K562 (cell line): ENCODE measurements around the gene PTPN18. TPM values are rescaled to one million over a fixed set of nuclear protein-coding genes. Genes with fewer than 3 reads are reported as not detected.

Experiments
- CREB5 ChIP-seq: fragments of 250-450 bp; sonication (Bioruptor Pico); IDR thresholded peaks from 2 replicates; pipeline ENCODE4 v1.5.0; 2020; ENCODE audit warnings: mild to moderate bottlenecking
- GABPA ChIP-seq: fragments of 200-800 bp; sonication (Bioruptor generic); conservative IDR thresholded peaks from 2 replicates; pipeline ENCODE4 v1.6.1; 2016; ENCODE audit warnings: low read depth, missing genetic modification characterization, missing compliant biosample characterization
- KLF1 ChIP-seq: fragments of 450-650 bp; IDR thresholded peaks from 2 replicates; pipeline ENCODE4 v1.6.1; 2016; ENCODE audit warnings: missing genetic modification characterization, missing compliant biosample characterization
- KLF10 ChIP-seq: fragments of 250-450 bp; sonication (Bioruptor Pico); IDR thresholded peaks from 2 replicates; pipeline ENCODE4 v1.6.1; 2021; ENCODE audit warnings: matching md5 sums
- MBD1 ChIP-seq: fragments of 250-450 bp; sonication (Bioruptor Pico); IDR thresholded peaks from 2 replicates; pipeline ENCODE4 v1.8.0; 2022; ENCODE audit warnings: inconsistent platforms
- MTA1 ChIP-seq: fragments of 450-650 bp; IDR thresholded peaks from 2 replicates; pipeline ENCODE4 v1.6.1; 2017; ENCODE audit warnings: borderline replicate concordance
- NCOA6 ChIP-seq: fragments of 450-650 bp; IDR thresholded peaks from 2 replicates; pipeline ENCODE4 v1.6.1; 2017; ENCODE audit warnings: mild to moderate bottlenecking
- POLR2A ChIP-seq: fragments of 450-650 bp; conservative IDR thresholded peaks from 2 replicates; pipeline ENCODE4 v1.6.1; 2016
- SAP30 ChIP-seq: fragments of 200-600 bp; sonication (generic); IDR thresholded peaks from 2 replicates; pipeline ENCODE4 v1.6.1; 2012; ENCODE audit warnings: borderline replicate concordance, low read depth, mild to moderate bottlenecking, moderate library complexity, low read length, control low read depth, inconsistent platforms; ENCODE audit not compliant: insufficient read depth, poor library complexity, severe bottlenecking
- SMC3 ChIP-seq: conservative IDR thresholded peaks from 2 replicates; pipeline ENCODE4 v1.6.1; 2011; ENCODE audit warnings: low read depth, low read length, improper control_type of control experiment; ENCODE audit not compliant: insufficient read depth
- TRIM24 ChIP-seq, 2 experiments: fragments of 450-650 bp; IDR thresholded peaks; 2 replicates each; pipeline ENCODE4 v1.6.1; 2016
- UBTF ChIP-seq, 2 experiments: IDR thresholded peaks; 2 replicates each; pipeline ENCODE4 v1.6.1; 2012; ENCODE audit warnings: improper control_type of control experiment in 2 of 2, low read depth in 2 of 2, low read length in 2 of 2, borderline replicate concordance in 1 of 2
- ZBTB11 ChIP-seq, 3 experiments: fragments of 200-800 bp in 1 of 3; fragments of 250-450 bp in 1 of 3; fragments of 450-650 bp in 1 of 3; sonication (Bioruptor Pico) in 1 of 3; sonication (Bioruptor generic) in 1 of 3; formaldehyde crosslinking in 1 of 3; IDR thresholded peaks; 2 replicates each; pipeline versions ENCODE4 v1.6.1 to v1.8.0; 2016 to 2022; ENCODE audit warnings: mild to moderate bottlenecking in 2 of 3, missing genetic modification characterization in 2 of 3, missing compliant biosample characterization in 1 of 3, moderate library complexity in 1 of 3
- ZNF696 ChIP-seq: fragments of 250-450 bp; sonication (Bioruptor Pico); conservative IDR thresholded peaks from 2 replicates; pipeline ENCODE4 v1.4.0; 2020; ENCODE audit warnings: mild to moderate bottlenecking, moderate library complexity
- ZNF740 ChIP-seq, 3 experiments: fragments of 200-800 bp in 1 of 3; sonication (Bioruptor generic) in 1 of 3; sonication (generic) in 1 of 3; formaldehyde crosslinking in 1 of 3; IDR thresholded peaks; 2 replicates each; pipeline versions ENCODE4 v1.6.1 to v1.8.0; 2016 to 2022; ENCODE audit warnings: mild to moderate bottlenecking in 2 of 3, missing compliant biosample characterization in 2 of 3, missing genetic modification characterization in 2 of 3, missing genetic modification reagents in 1 of 3
- ZNF764 ChIP-seq: fragments of 250-450 bp; sonication (Bioruptor Pico); IDR thresholded peaks from 2 replicates; pipeline ENCODE4 v1.4.0; 2020; ENCODE audit warnings: low read depth, mild to moderate bottlenecking, moderate library complexity
- polyA plus RNA-seq, 8 experiments: library from polyadenylated mRNA; depleted of rRNA in 4 of 8; stranded (reverse) in 5 of 8; unstranded in 3 of 8; fragments of >200 nt; fragmentation: Nextera tagmentation in 2 of 8; fragmentation: Illumina TruSeq in 1 of 8; extraction: Ambion mirVana in 2 of 8; extraction: Trizol in 1 of 8; gene quantifications; 2 replicates each; pipeline versions ENCODE4 v1.2.1 to v1.2.3, GENCODE V29; 2011 to 2014; ENCODE audit warnings: inconsistent platforms in 1 of 8, missing spikeins in 1 of 8
- total RNA-seq, 7 experiments: library from RNA; depleted of rRNA in 6 of 7; stranded (reverse); fragments of >200 nt in 6 of 7; fragmentation: Illumina TruSeq in 2 of 7; extraction: Trizol in 2 of 7; gene quantifications; 2 replicates each; pipeline versions ENCODE4 v1.2.1 to v1.2.3, GENCODE V29; 2011 to 2021; ENCODE audit warnings: low replicate concordance in 1 of 7

The PTPN18 gene
- total and polyA plus RNA-seq, 9 of the 15 experiments (the other 6 are each of a cell fraction or from before 2014, with no cell fraction given), result 11.6 to 90.7 (median 49.6) TPM

- TF ChIP-seq SAP30 (peak; percentile 98), ZNF740 (CRISPR knock-in tag; IDR thresholded peaks at IDR 0.05) (0 out of 2 replicates have a peak, but pooled peaks have one; percentile 7), ZNF740 (tag; IDR thresholded peaks at IDR 0.05) (no peak; a peak in 1 of 4 replicates), KLF1 (tag) (peak; percentile 87), KLF10 (CRISPR knock-in tag) (no peak), MTA1 (no peak; the same call in 1 of the 2 replicates), ZNF696 (CRISPR knock-in tag) (no peak), ZBTB11 (CRISPR knock-in tag; IDR thresholded peaks at IDR 0.05) (peak; percentile 68 to 94 (median 80); a peak in 5 of 6 replicates), POLR2A (peak; percentile 79), NCOA6 (no peak), SMC3 (no peak), UBTF (IDR thresholded peaks at IDR 0.05; ENCODE audit: borderline replicate concordance in 1 of 2, low read depth in 2 of 2, low read length in 2 of 2) (peak; percentile 90 to 96), ZNF764 (CRISPR knock-in tag) (0 out of 2 replicates have a peak, but pooled peaks have one; percentile 57), CREB5 (CRISPR knock-in tag) (no peak), MBD1 (CRISPR knock-in tag) (no peak), GABPA (tag) (peak; percentile 93), TRIM24 (IDR thresholded peaks at IDR 0.05) (no peak)
Observed at GRCh38 chr2:130342533-130343275, 13.2 kb upstream of the PTPN18 start, which contains the start of gene IMP4 (continued).
